Measurements from ENCODE around the gene KDM7A. TPM values are rescaled to one million over a fixed set of nuclear protein-coding genes. Genes with fewer than 3 reads are reported as not detected.

Gene KDM7A
- polyA plus RNA-seq, 4 donors: 9.8 to 15.4 (median 13.9) TPM

Other genes starting within 250 kb of the KDM7A start
- gene PARP12, start 114.0 kb downstream of the KDM7A start, polyA plus RNA-seq (ENCODE audit: insufficient read length in 4 of 4): 10 to 100 TPM; 14.1 to 24.7 (median 15.5) TPM
- gene SLC37A3, start 221.5 kb upstream of the KDM7A start, polyA plus RNA-seq (ENCODE audit: insufficient read length in 4 of 4): 10 to 100 TPM; 52.8 to 76.8 (median 62.1) TPM
- 1 to 10 TPM in 3 of 4 donors, not detected in 1; 2.1 to 4.2 (median 2.8) TPM for gene RAB19, start 227.1 kb upstream of the KDM7A start, polyA plus RNA-seq (ENCODE audit: insufficient read length in 4 of 4)